ENCODE measurements around the gene RNF26.

RNF26 gene

GRCh38 chr11:119336744-119337469 lies 2.6 kb downstream of the RNF26 start:
- no peak for DNase-seq

GRCh38 chr11:119337581-119338317 lies 3.4 kb downstream of the RNF26 start:
- no peak for DNase-seq

- DNase-seq = peak; percentile 72
These were observed 4.1 kb downstream of the RNF26 start for GRCh38 chr11:119338318-119338890.

- DNase-seq = no peak
These were observed 4.8 kb downstream of the RNF26 start for GRCh38 chr11:119338965-119339588.

GRCh38 chr11:119339589-119340334 lies 5.4 kb downstream of the RNF26 start:
- DNase-seq = peak; percentile 54

- no peak for DNase-seq
These were observed 6.3 kb downstream of the RNF26 start, which contains the start of gene C1QTNF5 for GRCh38 chr11:119340335-119341221. Gene C1QTNF5 (minus strand): TSS chr11:119340883. CDS start chr11:119340397, 486 bp downstream.

- no peak for DNase-seq
These were observed 7.1 kb downstream of the RNF26 start for GRCh38 chr11:119341222-119342022.

GRCh38 chr11:119342023-119342300 lies 7.6 kb downstream of the RNF26 start:
- no peak for DNase-seq

- no peak for DNase-seq
These were observed 8.2 kb downstream of the RNF26 start for GRCh38 chr11:119342362-119343130.

- DNase-seq = no peak
These were observed 9.4 kb downstream of the RNF26 start for GRCh38 chr11:119343726-119344125.

GRCh38 chr11:119344291-119345010 lies 10.1 kb downstream of the RNF26 start:
- DNase-seq = no peak

GRCh38 chr11:119345685-119346084 lies 11.4 kb downstream of the RNF26 start:
- DNase-seq = no peak

- DNase-seq = no peak
These were observed 12.3 kb downstream of the RNF26 start, which contains the start of gene MFRP for GRCh38 chr11:119346605-119347004. Gene MFRP (minus strand): TSS chr11:119346705. CDS start chr11:119346513, 192 bp downstream.

- DNase-seq = no peak
These were observed 12.9 kb downstream of the RNF26 start for GRCh38 chr11:119347242-119347641.

- DNase-seq = no peak
These were observed 13.7 kb downstream of the RNF26 start for GRCh38 chr11:119347940-119348605.

GRCh38 chr11:119350302-119350701 lies 16.0 kb downstream of the RNF26 start:
- no peak for DNase-seq

- no peak for DNase-seq
These were observed 16.9 kb downstream of the RNF26 start for GRCh38 chr11:119351232-119351631.

- DNase-seq = no peak
These were observed 18.5 kb downstream of the RNF26 start for GRCh38 chr11:119352857-119353260.
